Activated B cell treated with CpG ODN at 0.5 μM for 24 hours (primary cell): ENCODE measurements around the gene PHACTR3. TPM values are rescaled to one million over a fixed set of nuclear protein-coding genes. Genes with fewer than 3 reads are reported as not detected.

Source experiments
- ATAC-seq: fragments of 200-7000 bp; cut with Tn5 transposase; one replicate; pipeline ENCODE4 v1.10.0; 2021; ENCODE audit warnings: low read depth, mild to moderate bottlenecking, moderate library complexity
- CTCF ChIA-PET: fragments of 350-600 bp; sonication (Branson Sonifier 250); formaldehyde crosslinking; loops from one replicate; lab custom pipeline; 2021; ENCODE audit warnings: antibody characterized with exemption; lab: Charles Lee
- POLR2A ChIA-PET: fragments of 350-600 bp; sonication (Branson Sonifier 250); formaldehyde crosslinking; loops from one replicate; lab custom pipeline; 2021; ENCODE audit warnings: antibody characterized with exemption; lab: Charles Lee
- DNase-seq: peaks from one replicate; pipeline ENCODE4 v3.0.0; 2022
- H3K27ac Mint-ChIP-seq: one replicate; pipeline ENCODE4 v1.8.0; 2020; ENCODE audit warnings: mixed read lengths
- H3K27me3 Mint-ChIP-seq: one replicate; pipeline ENCODE4 v1.8.0; 2021; ENCODE audit warnings: mixed read lengths
- H3K36me3 Mint-ChIP-seq: one replicate; pipeline ENCODE4 v1.8.0; 2021; ENCODE audit warnings: low read depth, mixed read lengths
- H3K4me1 Mint-ChIP-seq: one replicate; pipeline ENCODE4 v1.8.0; 2021; ENCODE audit warnings: mixed read lengths
- H3K4me3 Mint-ChIP-seq: one replicate; pipeline ENCODE4 v1.8.0; 2020; ENCODE audit warnings: mild to moderate bottlenecking, mixed read lengths
- H3K9me3 Mint-ChIP-seq: one replicate; pipeline ENCODE4 v1.8.0; 2020; ENCODE audit warnings: mixed read lengths
- CTCF ChIP-seq: fragments of 200-600 bp; IDR thresholded peaks from one replicate; pipeline ENCODE4 v1.8.0; 2022; ENCODE audit warnings: antibody characterized with exemption, mild to moderate bottlenecking
- intact Hi-C: fragments of 100-400 bp; cut with micrococcal nuclease; formaldehyde crosslinking; loops from one replicate; pipeline ENCODE4 v1.15.1; 2024
- total RNA-seq: library from RNA; stranded (reverse); gene quantifications from 2 replicates; pipeline ENCODE4 v1.2.3, GENCODE V29; 2022

Gene PHACTR3
- total RNA-seq, 1 donor from 2014 or later = not detected

- intact Hi-C loops = no loop called here
- Mint-ChIP-seq H3K36me3 (no peaks in the 10 kb centered on the region), H3K4me3 (no peak overlapping the region), H3K9me3 (no peaks in the 10 kb centered on the region), H3K4me1 (no peaks in the 10 kb centered on the region), H3K27me3 (peaks cover 7% of the 10 kb centered on the region), H3K27ac (no peak overlapping the region)
- ATAC-seq = no peak
- no peak for TF ChIP-seq CTCF
- DNase-seq = no peak
- ChIA-PET CTCF (no interaction called here), POLR2A (no interaction called here)
Observed at GRCh38 chr20:59745201-59745600, 140.9 kb downstream of the PHACTR3 start.

- no peak for DNase-seq
- TF ChIP-seq CTCF = no peak
- H3K9me3 Mint-ChIP-seq = no peaks in the 10 kb centered on the region
- peaks cover 10% of the 10 kb centered on the region for H3K27me3 Mint-ChIP-seq
- CTCF ChIA-PET = no interaction called here
- no peak overlapping the region for H3K27ac Mint-ChIP-seq
- intact Hi-C loops = no loop called here
- H3K4me3 Mint-ChIP-seq = no peak overlapping the region
- no peaks in the 10 kb centered on the region for H3K36me3 Mint-ChIP-seq
- no peak for ATAC-seq
- POLR2A ChIA-PET = no interaction called here
- H3K4me1 Mint-ChIP-seq = no peaks in the 10 kb centered on the region
Observed at GRCh38 chr20:59745716-59746115, 141.4 kb downstream of the PHACTR3 start.

- H3K9me3 Mint-ChIP-seq = no peaks in the 10 kb centered on the region
- ChIA-PET CTCF (no interaction called here), POLR2A (no interaction called here)
- DNase-seq (no peak), ATAC-seq (no peak)
- intact Hi-C loops = no loop called here
- peaks cover 14% of the 10 kb centered on the region for H3K27me3 Mint-ChIP-seq
- no peak overlapping the region for H3K27ac Mint-ChIP-seq
- no peaks in the 10 kb centered on the region for H3K4me1 Mint-ChIP-seq
- TF ChIP-seq CTCF = no peak
- no peak overlapping the region for H3K4me3 Mint-ChIP-seq
- no peaks in the 10 kb centered on the region for H3K36me3 Mint-ChIP-seq
Observed at GRCh38 chr20:59746155-59746554, 141.8 kb downstream of the PHACTR3 start.

- H3K9me3 Mint-ChIP-seq = no peaks in the 10 kb centered on the region
- intact Hi-C loops = no loop called here
Observed at GRCh38 chr20:59747671-59748515, 143.6 kb downstream of the PHACTR3 start.

More at GRCh38 chr20:59747671-59748515, 143.6 kb downstream of the PHACTR3 start:
- H3K4me3 Mint-ChIP-seq = no peak overlapping the region
- no peak overlapping the region for H3K27ac Mint-ChIP-seq
- H3K4me1 Mint-ChIP-seq = peaks cover 8% of the 10 kb centered on the region
- H3K36me3 Mint-ChIP-seq = no peaks in the 10 kb centered on the region
- DNase-seq = no peak
- CTCF ChIA-PET = no interaction called here
- ATAC-seq = no peak
- TF ChIP-seq CTCF = no peak
- peaks cover 14% of the 10 kb centered on the region for H3K27me3 Mint-ChIP-seq
- POLR2A ChIA-PET = no interaction called here
